Testis (tissue), 3 donors: ENCODE results near the gene SDHC. TPM values are rescaled to one million over a fixed set of nuclear protein-coding genes. Genes with fewer than 3 reads are reported as not detected.

Source experiments
- DNase-seq: peaks from one replicate; pipeline ENCODE4 v3.0.0-alpha.2; 2019
- H3K27ac ChIP-seq, 2 donors: fragments of 200-600 bp; sonication (generic); one replicate each; pipeline ENCODE4 v1.5.1; 2019
- H3K27me3 ChIP-seq: fragments of 200-600 bp; sonication (generic); one replicate; pipeline ENCODE4 v1.5.1; 2019
- H3K36me3 ChIP-seq: fragments of 200-600 bp; sonication (generic); one replicate; pipeline ENCODE4 v1.5.1; 2017; ENCODE audit warnings: low read depth; ENCODE audit errors: missing control alignments
- H3K4me1 ChIP-seq: fragments of 200-600 bp; sonication (generic); one replicate; pipeline ENCODE4 v1.5.1; 2019
- H3K4me3 ChIP-seq, 2 donors: fragments of 200-600 bp; sonication (generic); one replicate each; pipeline ENCODE4 v1.5.1; 2017 to 2019
- H3K9me3 ChIP-seq: fragments of 200-600 bp; sonication (generic); one replicate; pipeline ENCODE4 v1.5.1; 2017
- CTCF ChIP-seq, 3 experiments: fragments of 450-650 bp in 2 of 3; fragments of 200-600 bp in 1 of 3; sonication (generic) in 1 of 3; IDR thresholded peaks; one replicate each; pipeline ENCODE4 v1.5.1; 2016 to 2019; ENCODE audit warnings: antibody characterized with exemption in 3 of 3, mild to moderate bottlenecking in 2 of 3, moderate library complexity in 1 of 3
- POLR2A ChIP-seq: fragments of 450-650 bp; IDR thresholded peaks from one replicate; pipeline ENCODE4 v1.6.1; 2017; ENCODE audit warnings: antibody characterized with exemption, mild to moderate bottlenecking, moderate library complexity
- WGBS, 2 donors: methylation state at CpG; one replicate each; pipeline ENCODE4 v1.1.5; 2018; 5-methylcytosine and 5-hydroxymethylcytosine counted together
- intact Hi-C: fragments of 100-400 bp; cut with DNase I; formaldehyde crosslinking; loops from one replicate; pipeline ENCODE4 v1.15.1; 2023; ENCODE audit warnings: low total_unique reads
- polyA plus RNA-seq: library from polyadenylated mRNA; stranded (reverse); fragments of 350-450 nt; fragmentation: Illumina TruSeq; extraction: RNeasy Lipid Tissue Mini Kit (QIAGEN cat#74804); gene quantifications from one replicate; pipeline ENCODE4 v1.2.3, GENCODE V29; 2014; ENCODE audit warnings: low read depth, low replicate concordance; ENCODE audit not compliant: insufficient read depth
- total RNA-seq, 2 donors: library from RNA; depleted of rRNA; stranded (reverse); fragments of >200 nt; gene quantifications; one replicate each; pipeline ENCODE4 v1.2.3, GENCODE V29; 2016

SDHC gene
- total and polyA plus RNA-seq, 3 donors from 2014 or later = 55.3 to 188 (median 84.2) TPM

- Histone ChIP-seq H3K27me3 (no peaks in the 10 kb centered on the region), H3K4me1 (peaks cover 34% of the 10 kb centered on the region), H3K4me3 (no peak overlapping the region), H3K36me3 (no peaks in the 10 kb centered on the region), H3K9me3 (no peaks in the 10 kb centered on the region), H3K27ac (peak overlapping the region in 1 of 2 donors; percentile 50)
- DNase-seq = no peak
- TF ChIP-seq CTCF (IDR thresholded peaks at IDR 0.05) (no peak), POLR2A (no peak)
- 81 to 84% methylated on average over 7 of the region's 7 CpGs for WGBS, 2 donors
- intact Hi-C loops = no loop called here
Measured at GRCh38 chr1:161307230-161307768, 6.9 kb upstream of the SDHC start.

- no peak for TF ChIP-seq POLR2A
- TF ChIP-seq CTCF (IDR thresholded peaks at IDR 0.05) = no peak
- Histone ChIP-seq H3K27ac (no peak overlapping the region), H3K4me1 (peaks cover 34% of the 10 kb centered on the region), H3K36me3 (no peaks in the 10 kb centered on the region), H3K4me3 (no peak overlapping the region), H3K27me3 (no peaks in the 10 kb centered on the region), H3K9me3 (no peaks in the 10 kb centered on the region)
- WGBS, 2 donors = 49 to 66% methylated on average over 2 of the region's 2 CpGs
- intact Hi-C loops = no loop called here
- DNase-seq = peak; percentile 33
Measured at GRCh38 chr1:161307892-161308638, 6.1 kb upstream of the SDHC start.

- TF ChIP-seq CTCF (IDR thresholded peaks at IDR 0.05) (no peak), POLR2A (no peak)
- no peak within 1 kb of the TSS for H3K27ac ChIP-seq
- H3K27me3 ChIP-seq = no peaks in the 10 kb centered on the region
- H3K4me3 ChIP-seq = no peak within 1 kb of the TSS
- intact Hi-C loops = no loop called here
- no peaks in the 10 kb centered on the region for H3K36me3 ChIP-seq
- H3K9me3 ChIP-seq = no peaks in the 10 kb centered on the region
- DNase-seq = no peak
- peaks cover 40% of the 10 kb centered on the region for H3K4me1 ChIP-seq
- WGBS, 2 donors = 56 to 63% methylated on average over 2 of the region's 2 CpGs
Measured at GRCh38 chr1:161309868-161310267, 4.3 kb upstream of the SDHC start, which contains the start of gene MPZ. Gene MPZ (minus strand): TSS chr1:161309968. CDS start chr1:161309905, 63 bp downstream.

- WGBS, 2 donors = 57 to 83% methylated on average over 4 of the region's 4 CpGs
- Histone ChIP-seq H3K4me1 (peaks cover 40% of the 10 kb centered on the region), H3K4me3 (no peak overlapping the region), H3K27ac (no peak overlapping the region), H3K9me3 (no peaks in the 10 kb centered on the region), H3K36me3 (no peaks in the 10 kb centered on the region), H3K27me3 (no peaks in the 10 kb centered on the region)
- intact Hi-C loops = no loop called here
- DNase-seq = peak; percentile 43
- TF ChIP-seq CTCF (IDR thresholded peaks at IDR 0.05) (no peak), POLR2A (no peak)
Measured at GRCh38 chr1:161311595-161312181, 2.5 kb upstream of the SDHC start.
